ENCODE data around the gene EID3.

DNA sequence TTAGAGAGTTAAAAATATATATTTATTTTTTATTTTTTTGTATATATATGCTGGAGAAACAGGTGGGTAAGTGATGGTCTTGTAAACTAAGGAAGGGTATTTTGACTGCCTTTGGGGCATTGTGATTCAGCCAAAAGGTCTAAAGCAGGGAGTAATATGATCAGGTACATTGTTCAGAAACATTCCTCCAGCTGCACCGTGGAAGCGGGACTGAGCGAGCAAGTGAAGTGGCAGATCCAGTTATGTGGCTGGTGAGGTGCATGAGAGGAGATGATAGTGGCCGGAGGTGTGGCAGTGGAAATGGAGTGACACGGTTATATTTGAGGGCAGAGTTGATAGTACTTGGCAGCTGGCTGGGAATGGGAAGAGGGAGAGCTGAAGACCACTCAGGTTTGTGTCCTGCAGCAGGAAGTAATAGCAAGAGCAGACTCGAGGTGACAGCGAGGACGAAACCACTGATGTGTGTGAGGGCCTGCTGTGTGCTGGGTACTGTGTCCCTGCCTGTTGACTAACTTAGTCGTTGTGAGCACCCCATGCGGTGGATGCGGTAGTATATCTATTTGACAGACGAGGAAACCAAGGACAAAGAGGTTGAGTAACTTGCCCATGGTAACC lies 39.2 kb downstream of the EID3 start:
- no peak for TF ChIP-seq CTCF (IDR thresholded peaks at IDR 0.05)
- no peak for TF ChIP-seq POLR2AphosphoS5 (IDR thresholded peaks at IDR 0.05)
